NCI-H82 (cell line): ENCODE measurements around the gene RP2.

ENCODE experiments used
- DNase-seq: peaks from one replicate; lab custom pipeline; 2025; lab: John Stamatoyannopoulos, UW

The RP2 gene

DNA sequence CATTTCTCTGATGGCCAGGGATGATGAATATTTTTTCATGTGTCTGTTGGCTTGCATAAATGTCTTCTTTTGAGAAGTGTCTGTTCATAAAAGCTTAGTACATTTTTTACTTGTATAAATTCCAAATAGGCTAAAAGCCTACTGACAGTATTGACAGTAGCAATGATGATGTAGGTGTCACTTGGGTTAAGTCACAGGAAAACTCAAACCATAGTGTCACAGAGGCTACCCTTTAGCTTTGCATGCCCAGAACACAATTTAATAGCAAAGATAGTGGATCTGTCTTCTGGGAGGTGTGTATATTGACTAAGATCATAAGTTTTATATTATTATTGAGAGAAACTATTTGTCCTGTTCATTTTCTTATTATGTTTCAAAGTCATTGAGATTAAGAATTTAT, 8.1 kb downstream of the RP2 start:
- DNase-seq = no peak

- DNase-seq = peak; percentile 91
Observed at GRCh38 chrX:46849933-46850332, 13.1 kb downstream of the RP2 start.

GRCh38 chrX:46850771-46851170, 13.9 kb downstream of the RP2 start:
- DNase-seq = no peak

DNA sequence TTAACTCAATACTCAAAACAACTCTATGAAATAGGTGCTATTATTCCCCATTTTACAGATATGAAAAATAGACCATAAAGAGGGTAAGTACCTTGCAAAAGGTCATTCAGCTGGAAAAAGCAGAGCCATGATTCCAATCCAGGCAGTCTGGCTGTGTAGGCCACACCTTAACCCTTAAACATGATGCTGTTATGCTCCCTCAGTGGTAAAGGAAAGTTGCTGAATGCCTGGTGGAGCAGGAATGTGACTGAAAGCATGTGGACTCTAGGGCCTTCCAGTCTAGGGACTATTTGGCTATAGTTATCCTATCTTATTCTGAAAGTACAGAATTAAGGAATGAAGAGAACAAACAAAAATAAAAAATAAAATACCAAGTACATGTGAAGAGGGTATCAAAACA, 19.6 kb downstream of the RP2 start:
- no peak for DNase-seq

- DNase-seq = no peak
Observed at GRCh38 chrX:46860557-46860956, 23.7 kb downstream of the RP2 start.

DNA sequence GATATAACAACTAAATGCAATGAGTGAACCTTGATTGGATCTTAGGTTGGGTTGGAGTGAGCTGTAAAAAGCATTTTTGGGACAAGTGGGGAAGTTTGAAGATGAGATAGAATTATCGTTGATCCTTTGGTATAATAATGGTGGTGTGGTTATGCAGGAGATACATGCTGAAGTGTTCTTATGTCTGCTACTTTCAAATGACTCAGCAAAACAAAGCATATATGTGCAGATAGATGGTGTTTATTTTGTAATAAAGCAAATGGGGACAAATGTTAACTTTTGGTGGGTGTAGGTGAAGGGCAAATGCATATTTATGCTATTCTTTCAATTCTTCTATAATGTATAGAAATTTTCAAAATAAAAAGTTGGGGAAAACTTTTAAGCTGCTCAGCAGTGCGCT, 26.2 kb downstream of the RP2 start:
- DNase-seq = no peak

- DNase-seq = no peak
Observed at GRCh38 chrX:46864606-46865005, 27.8 kb downstream of the RP2 start.

GRCh38 chrX:46865281-46865680, 28.4 kb downstream of the RP2 start:
- DNase-seq = no peak

DNA sequence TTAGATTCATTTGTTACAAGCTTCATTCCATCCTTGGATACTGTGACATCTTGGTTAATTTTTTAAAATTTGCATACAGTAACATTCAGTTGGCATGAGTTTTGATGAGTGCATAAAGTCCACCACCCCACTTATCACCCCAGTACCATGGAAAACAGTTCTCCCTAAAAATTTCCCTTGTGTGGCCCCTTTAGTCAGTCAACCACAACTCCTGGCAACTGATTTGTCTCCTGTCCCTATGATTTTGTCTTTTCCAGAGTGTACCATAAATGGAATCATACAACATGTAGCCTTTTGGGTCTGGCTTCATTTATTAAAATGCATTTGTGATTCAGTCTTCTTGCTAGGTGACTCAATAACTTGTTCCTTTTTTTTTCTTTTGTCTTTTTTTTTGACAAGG, 29.9 kb downstream of the RP2 start:
- DNase-seq = no peak

DNA sequence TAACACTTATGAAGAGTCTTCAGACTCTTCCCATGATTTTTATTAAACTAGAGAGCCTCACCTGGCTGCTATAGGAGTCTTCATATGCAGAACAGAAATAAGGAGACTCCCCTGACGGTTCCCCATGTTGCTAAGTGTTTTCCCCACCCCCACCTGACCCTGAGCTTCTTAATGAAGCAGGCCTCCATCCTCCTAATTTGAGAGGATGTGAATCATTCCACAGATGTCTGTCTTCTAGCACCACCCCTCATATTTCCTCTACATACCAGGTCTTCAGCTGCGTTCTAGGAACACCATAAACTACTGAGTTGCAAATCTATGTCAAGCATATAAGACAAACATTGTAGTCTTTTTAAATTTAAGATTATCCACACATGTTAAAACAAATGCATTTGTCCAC, 36.9 kb downstream of the RP2 start:
- DNase-seq = peak; percentile 6

GRCh38 chrX:46876901-46877300, 40.1 kb downstream of the RP2 start:
- no peak for DNase-seq

GRCh38 chrX:46882266-46882665, 45.4 kb downstream of the RP2 start:
- peak; percentile 80 for DNase-seq

- no peak for DNase-seq
Observed at GRCh38 chrX:46884799-46885198, 48.0 kb downstream of the RP2 start.

GRCh38 chrX:46898207-46898606, 61.4 kb downstream of the RP2 start:
- DNase-seq = no peak

DNA sequence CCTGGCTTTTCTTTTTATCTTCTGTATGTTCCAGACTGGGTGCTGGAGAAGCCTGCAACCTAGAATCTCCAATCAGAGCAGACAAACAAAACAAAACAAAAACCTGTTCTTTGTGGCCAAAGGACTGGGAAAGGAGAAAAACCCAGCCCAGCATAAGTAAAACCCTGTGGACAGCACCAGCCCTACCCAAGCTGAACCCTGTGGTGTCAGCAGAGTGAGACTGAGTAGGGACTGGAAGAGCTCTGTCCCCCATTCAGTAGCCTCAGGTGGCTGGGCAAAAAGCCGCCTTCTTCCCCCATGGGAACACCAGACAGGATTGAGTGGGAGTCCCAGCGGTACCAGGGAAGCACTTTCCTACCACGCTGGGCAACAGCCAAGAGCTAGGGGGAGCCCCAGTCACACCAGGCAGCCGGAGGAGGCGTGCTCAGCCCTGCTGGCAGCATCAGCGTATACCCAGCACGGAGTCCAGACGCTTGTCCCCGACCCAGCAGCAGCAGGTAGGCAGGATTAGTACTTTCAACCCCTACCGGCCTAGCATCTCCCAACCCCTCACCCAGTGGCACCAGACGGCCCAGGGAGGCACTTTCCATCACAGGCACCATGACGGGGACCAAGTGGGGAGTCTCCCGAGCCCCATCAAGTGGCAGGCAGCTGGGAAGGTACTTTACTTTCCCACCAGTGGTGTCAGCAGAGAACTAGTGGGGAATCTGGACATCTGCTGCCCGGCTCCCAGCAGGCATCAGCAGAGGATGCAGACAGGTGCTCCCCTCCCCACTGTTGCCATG, 66.8 kb downstream of the RP2 start:
- DNase-seq = peak; percentile 94

- DNase-seq = no peak
Observed at GRCh38 chrX:46904626-46905025, 67.8 kb downstream of the RP2 start.

DNA sequence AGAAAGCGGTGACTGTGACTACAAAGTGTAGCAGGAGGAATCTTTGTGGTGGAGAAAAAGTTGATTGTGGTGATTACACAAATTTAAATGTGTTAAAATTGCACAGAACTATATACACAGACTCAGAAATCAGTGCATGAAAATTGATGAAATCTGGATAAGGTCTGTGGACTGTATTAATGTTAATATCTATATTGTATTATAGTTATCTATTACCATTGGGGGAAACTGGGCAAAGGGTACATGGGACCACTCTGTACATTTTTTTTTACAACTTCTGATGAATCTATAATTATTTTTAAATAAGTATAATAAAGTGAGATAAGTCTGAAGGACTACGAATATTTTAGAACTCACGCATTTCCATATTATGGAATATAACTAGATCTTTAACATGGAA, 73.6 kb downstream of the RP2 start:
- no peak for DNase-seq

GRCh38 chrX:46912098-46912602, 75.3 kb downstream of the RP2 start, which contains the start of gene JADE3:
TSS of gene JADE3 (plus strand) at chrX:46912421. CDS start at chrX:46984895, 72,474 bp downstream.
- peak; percentile 91 for DNase-seq

GRCh38 chrX:46912603-46913491, 76.0 kb downstream of the RP2 start:
- peak; percentile 65 for DNase-seq

- peak; percentile 35 for DNase-seq
Observed at GRCh38 chrX:46913667-46914066, 76.8 kb downstream of the RP2 start.

- DNase-seq = no peak
Observed at GRCh38 chrX:46916273-46916672, 79.4 kb downstream of the RP2 start.

DNA sequence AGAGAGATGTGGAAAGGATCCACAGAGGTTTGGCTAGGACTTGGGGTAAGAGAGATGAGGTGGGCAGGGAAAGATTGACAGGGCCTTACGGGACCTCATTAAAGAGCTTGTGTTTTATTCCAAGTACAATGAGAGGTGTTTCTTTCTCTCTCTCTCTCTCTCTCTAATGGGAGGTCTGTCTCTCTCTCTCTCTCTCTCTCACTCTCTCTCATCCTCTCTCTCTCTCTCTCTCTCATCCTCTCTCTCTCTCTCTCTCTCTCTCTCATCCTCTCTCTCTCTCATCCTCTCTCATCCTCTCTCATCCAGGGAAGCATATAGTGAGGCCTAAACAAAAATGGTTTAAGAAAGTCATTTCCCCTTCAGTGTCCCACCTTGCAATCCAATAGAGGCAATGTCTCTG, 80.8 kb downstream of the RP2 start:
- DNase-seq = no peak

DNA sequence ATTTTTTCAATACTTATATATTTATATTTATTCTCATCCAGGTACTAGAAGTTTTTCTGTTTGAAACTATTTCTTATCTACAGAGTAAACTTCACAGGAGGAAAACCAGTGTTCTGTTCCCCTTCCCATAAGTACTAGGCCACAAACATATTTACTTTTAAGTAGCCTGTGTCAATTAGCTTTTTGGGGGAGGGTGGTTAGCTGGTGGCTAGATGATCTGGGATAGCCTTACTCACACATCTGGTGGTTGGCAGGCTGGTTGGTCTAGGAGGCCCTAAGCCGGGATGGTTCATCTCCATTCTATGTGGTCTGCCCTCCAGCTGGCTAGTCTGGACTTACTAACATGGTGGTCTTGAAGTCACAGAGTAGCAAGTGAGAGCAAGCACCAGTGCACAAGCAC, 81.6 kb downstream of the RP2 start:
- DNase-seq = peak; percentile 34
